Measurements from ENCODE around the gene INSM1.

- TF ChIP-seq, protein P1, sequence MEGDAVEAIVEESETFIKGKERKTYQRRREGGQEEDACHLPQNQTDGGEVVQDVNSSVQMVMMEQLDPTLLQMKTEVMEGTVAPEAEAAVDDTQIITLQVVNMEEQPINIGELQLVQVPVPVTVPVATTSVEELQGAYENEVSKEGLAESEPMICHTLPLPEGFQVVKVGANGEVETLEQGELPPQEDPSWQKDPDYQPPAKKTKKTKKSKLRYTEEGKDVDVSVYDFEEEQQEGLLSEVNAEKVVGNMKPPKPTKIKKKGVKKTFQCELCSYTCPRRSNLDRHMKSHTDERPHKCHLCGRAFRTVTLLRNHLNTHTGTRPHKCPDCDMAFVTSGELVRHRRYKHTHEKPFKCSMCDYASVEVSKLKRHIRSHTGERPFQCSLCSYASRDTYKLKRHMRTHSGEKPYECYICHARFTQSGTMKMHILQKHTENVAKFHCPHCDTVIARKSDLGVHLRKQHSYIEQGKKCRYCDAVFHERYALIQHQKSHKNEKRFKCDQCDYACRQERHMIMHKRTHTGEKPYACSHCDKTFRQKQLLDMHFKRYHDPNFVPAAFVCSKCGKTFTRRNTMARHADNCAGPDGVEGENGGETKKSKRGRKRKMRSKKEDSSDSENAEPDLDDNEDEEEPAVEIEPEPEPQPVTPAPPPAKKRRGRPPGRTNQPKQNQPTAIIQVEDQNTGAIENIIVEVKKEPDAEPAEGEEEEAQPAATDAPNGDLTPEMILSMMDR (IDR thresholded peaks at IDR 0.05), result no peak
- no peak for TF ChIP-seq POLR2A (IDR thresholded peaks at IDR 0.05)
Observed at GRCh38 chr20:20371681-20372080, 3.8 kb downstream of the INSM1 start.
